Suprapubic skin (tissue), 4 donors: ENCODE measurements around the gene ZDHHC1. TPM values are rescaled to one million over a fixed set of nuclear protein-coding genes. Genes with fewer than 3 reads are reported as not detected.
A peak's percentile ranks its signal among the peaks of the same experiment; 100 is the strongest.

ENCODE experiments used
- DNase-seq, 2 donors: peaks; one replicate each; pipeline ENCODE4 v3.0.0-alpha.2; 2019; ENCODE audit warnings: low spot score in 2 of 2
- H3K27ac ChIP-seq: fragments of 200-600 bp; sonication (generic); one replicate; pipeline ENCODE4 v1.5.1; 2019
- H3K27me3 ChIP-seq: fragments of 200-600 bp; sonication (generic); one replicate; pipeline ENCODE4 v1.5.1; 2019
- H3K36me3 ChIP-seq: fragments of 200-600 bp; sonication (generic); one replicate; pipeline ENCODE4 v1.5.1; 2019
- H3K4me1 ChIP-seq: fragments of 200-600 bp; sonication (generic); one replicate; pipeline ENCODE4 v1.5.1; 2019
- H3K4me3 ChIP-seq: fragments of 200-600 bp; sonication (generic); one replicate; pipeline ENCODE4 v1.5.1; 2019; ENCODE audit warnings: mild to moderate bottlenecking
- H3K9me3 ChIP-seq: fragments of 200-600 bp; sonication (generic); one replicate; pipeline ENCODE4 v1.5.1; 2019
- EP300 ChIP-seq: sonication (generic); formaldehyde crosslinking; IDR thresholded peaks from one replicate; pipeline ENCODE4 v1.6.1; 2017; ENCODE audit warnings: antibody characterized with exemption
- POLR2A ChIP-seq, 2 donors: fragments of 450-650 bp; IDR thresholded peaks; one replicate each; pipeline ENCODE4 v1.6.1; 2017; ENCODE audit warnings: antibody characterized with exemption in 2 of 2, mild to moderate bottlenecking in 2 of 2, moderate library complexity in 2 of 2
- POLR2AphosphoS5 ChIP-seq, 3 donors: sonication (generic); formaldehyde crosslinking; IDR thresholded peaks; one replicate each; pipeline ENCODE4 v1.6.1; 2017; ENCODE audit warnings: antibody characterized with exemption in 3 of 3
- WGBS: methylation state at CpG from one replicate; pipeline ENCODE4 v1.1.5; 2018; 5-methylcytosine and 5-hydroxymethylcytosine counted together
- total RNA-seq, 4 donors: library from RNA; depleted of rRNA; stranded (reverse); fragments of >200 nt; gene quantifications; one replicate each; pipeline ENCODE4 v1.1.0, GENCODE V29; 2016
- TF ChIP-seq, protein P1 (sequence below), 2 donors: fragments of 200-600 bp in 1 of 2; fragments of 450-650 bp in 1 of 2; sonication (generic) in 1 of 2; IDR thresholded peaks; one replicate each; pipeline ENCODE4 v1.5.1; 2016 to 2019; ENCODE audit warnings: antibody characterized with exemption in 2 of 2, mild to moderate bottlenecking in 1 of 2, moderate library complexity in 1 of 2

Gene ZDHHC1, protein sequence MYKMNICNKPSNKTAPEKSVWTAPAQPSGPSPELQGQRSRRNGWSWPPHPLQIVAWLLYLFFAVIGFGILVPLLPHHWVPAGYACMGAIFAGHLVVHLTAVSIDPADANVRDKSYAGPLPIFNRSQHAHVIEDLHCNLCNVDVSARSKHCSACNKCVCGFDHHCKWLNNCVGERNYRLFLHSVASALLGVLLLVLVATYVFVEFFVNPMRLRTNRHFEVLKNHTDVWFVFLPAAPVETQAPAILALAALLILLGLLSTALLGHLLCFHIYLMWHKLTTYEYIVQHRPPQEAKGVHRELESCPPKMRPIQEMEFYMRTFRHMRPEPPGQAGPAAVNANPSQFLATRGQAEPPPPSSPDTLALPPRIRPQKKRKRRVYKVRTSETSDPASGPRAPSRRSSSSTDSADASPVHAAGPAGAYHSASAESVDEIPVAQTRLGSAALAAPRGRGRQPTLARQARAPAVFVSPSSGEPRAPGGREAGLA
- total RNA-seq, result 10 to 100 TPM; 14.0 to 31.0 (median 23.8) TPM

DNA sequence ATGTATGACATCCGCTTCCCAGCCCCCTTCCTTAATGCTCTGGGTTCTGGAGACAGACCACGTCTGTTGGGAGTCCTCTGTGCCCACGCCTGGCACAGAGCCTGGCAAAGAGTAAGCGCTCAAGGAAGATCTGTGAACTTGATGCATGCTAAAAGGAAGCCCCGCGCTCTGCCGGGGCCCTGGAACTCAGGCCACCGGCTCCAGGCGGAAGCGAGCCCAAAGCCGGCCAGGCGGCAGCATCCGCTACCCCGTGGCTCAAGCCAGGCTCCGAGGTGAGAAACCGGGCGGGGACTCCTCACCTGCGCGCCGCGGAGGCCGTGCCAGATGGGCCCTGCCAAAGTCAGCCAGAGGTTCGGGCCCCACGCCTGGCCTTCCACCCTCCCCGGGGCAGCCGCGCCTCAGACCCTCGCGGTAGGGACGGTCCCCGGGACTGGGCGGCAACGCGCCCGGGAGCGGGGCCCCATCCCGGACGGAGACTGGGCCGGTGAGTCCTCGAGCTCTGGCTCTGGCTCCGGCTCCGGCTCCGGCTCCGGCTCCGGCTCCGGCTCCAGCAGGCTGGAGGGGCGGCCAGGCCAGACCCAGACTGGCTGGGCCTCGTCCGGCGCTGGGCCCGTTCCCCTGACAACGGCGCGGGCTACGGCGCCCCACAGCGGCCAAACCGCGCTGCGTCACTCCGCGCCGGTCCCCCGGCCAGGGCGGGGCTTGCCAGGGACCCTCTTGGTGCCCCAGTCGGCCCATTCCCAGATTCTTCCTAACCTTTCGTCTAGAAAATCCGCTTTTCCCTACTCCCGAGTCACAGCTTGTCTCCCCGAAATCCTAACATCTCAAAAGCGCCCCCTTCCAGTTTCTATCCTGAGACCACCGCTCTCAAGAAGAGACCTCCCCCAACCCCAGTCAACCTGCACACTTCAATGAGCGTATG is at the start of gene ZDHHC1:
Gene ZDHHC1, minus strand, starts transcription at position 606 of the 922 bp plus-strand sequence. CDS start 8,702 bp downstream, outside the sequence.
- peak within 1 kb of the TSS; percentile 77 for H3K4me3 ChIP-seq
- H3K36me3 ChIP-seq, result no peaks in the 10 kb centered on the region
- TF ChIP-seq, protein P1, sequence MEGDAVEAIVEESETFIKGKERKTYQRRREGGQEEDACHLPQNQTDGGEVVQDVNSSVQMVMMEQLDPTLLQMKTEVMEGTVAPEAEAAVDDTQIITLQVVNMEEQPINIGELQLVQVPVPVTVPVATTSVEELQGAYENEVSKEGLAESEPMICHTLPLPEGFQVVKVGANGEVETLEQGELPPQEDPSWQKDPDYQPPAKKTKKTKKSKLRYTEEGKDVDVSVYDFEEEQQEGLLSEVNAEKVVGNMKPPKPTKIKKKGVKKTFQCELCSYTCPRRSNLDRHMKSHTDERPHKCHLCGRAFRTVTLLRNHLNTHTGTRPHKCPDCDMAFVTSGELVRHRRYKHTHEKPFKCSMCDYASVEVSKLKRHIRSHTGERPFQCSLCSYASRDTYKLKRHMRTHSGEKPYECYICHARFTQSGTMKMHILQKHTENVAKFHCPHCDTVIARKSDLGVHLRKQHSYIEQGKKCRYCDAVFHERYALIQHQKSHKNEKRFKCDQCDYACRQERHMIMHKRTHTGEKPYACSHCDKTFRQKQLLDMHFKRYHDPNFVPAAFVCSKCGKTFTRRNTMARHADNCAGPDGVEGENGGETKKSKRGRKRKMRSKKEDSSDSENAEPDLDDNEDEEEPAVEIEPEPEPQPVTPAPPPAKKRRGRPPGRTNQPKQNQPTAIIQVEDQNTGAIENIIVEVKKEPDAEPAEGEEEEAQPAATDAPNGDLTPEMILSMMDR (IDR thresholded peaks at IDR 0.05), result peak; percentile 10 to 46
- peak in 1 of 3 donors; percentile 85 for TF ChIP-seq POLR2AphosphoS5 (IDR thresholded peaks at IDR 0.05)
- TF ChIP-seq EP300, result no peak
- peak in 1 of 2 donors; percentile 45 for TF ChIP-seq POLR2A (IDR thresholded peaks at IDR 0.05)
- 1% methylated on average over 41 of the region's 73 CpGs for WGBS
- DNase-seq, result peak in 1 of 2 donors; percentile 79
- no peaks in the 10 kb centered on the region for H3K9me3 ChIP-seq
- peaks cover 41% of the 10 kb centered on the region for H3K4me1 ChIP-seq
- no peaks in the 10 kb centered on the region for H3K27me3 ChIP-seq
- H3K27ac ChIP-seq, result peak within 1 kb of the TSS; percentile 82

DNA sequence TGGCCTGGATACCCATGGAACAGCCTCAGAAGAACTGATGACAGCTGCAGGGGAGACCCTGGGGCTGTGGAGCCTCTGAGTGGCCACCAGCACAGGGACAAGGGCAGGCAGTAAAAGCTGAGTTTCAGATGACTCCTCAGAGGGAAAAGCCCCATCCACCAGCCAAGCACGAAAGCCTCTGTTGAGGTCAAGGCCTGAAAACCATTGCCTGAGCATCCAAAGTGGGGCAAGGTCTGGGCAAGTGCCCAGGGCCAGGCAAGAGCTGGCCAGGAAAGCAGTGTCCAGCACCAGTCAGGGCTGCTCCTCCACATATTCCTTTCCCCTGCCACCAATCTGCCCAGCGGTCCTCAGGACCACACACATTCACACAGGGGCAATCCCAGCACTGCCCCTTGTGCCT is 48.3 kb upstream of the ZDHHC1 start:
- TF ChIP-seq POLR2AphosphoS5 (IDR thresholded peaks at IDR 0.05) (no peak), EP300 (no peak), POLR2A (IDR thresholded peaks at IDR 0.05) (no peak)
- TF ChIP-seq, protein P1 (IDR thresholded peaks at IDR 0.05), result no peak
- no peak overlapping the region for H3K27ac ChIP-seq
- no peaks in the 10 kb centered on the region for H3K36me3 ChIP-seq
- 93% methylated on average over 2 of the region's 2 CpGs for WGBS
- no peaks in the 10 kb centered on the region for H3K27me3 ChIP-seq
- no peak overlapping the region for H3K4me3 ChIP-seq
- peaks cover 74% of the 10 kb centered on the region for H3K4me1 ChIP-seq
- no peaks in the 10 kb centered on the region for H3K9me3 ChIP-seq
- no peak for DNase-seq

GRCh38 chr16:67463691-67464090 is 47.4 kb upstream of the ZDHHC1 start:
- Histone ChIP-seq H3K27ac (no peak overlapping the region), H3K9me3 (no peaks in the 10 kb centered on the region), H3K4me3 (no peak overlapping the region), H3K36me3 (no peaks in the 10 kb centered on the region), H3K27me3 (no peaks in the 10 kb centered on the region), H3K4me1 (peaks cover 80% of the 10 kb centered on the region)
- TF ChIP-seq, protein P1 (IDR thresholded peaks at IDR 0.05), result no peak
- TF ChIP-seq POLR2A (IDR thresholded peaks at IDR 0.05) (no peak), POLR2AphosphoS5 (IDR thresholded peaks at IDR 0.05) (no peak), EP300 (no peak)
- DNase-seq, result no peak
- 88% methylated on average over 4 of the region's 4 CpGs for WGBS

DNA sequence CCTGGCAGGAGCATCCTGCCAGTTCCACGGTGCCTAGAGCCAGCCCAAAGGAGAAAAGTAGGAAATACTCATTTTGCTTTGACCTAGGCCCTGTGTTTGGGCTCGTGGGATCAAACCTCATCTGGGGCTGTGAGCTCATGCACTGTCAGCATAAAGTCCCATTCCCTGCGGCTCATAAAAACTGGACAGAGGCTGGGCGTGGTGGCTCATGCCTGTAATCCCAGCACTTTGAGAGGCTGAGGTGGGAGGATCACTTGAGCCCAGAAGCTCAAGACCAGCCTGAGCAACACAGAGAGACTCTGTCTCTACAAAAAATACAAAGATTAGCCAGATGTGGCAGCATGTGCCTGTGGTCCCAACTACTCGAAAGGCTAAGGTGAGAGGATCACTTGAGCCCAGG is 46.8 kb upstream of the ZDHHC1 start:
- H3K36me3 ChIP-seq, result no peaks in the 10 kb centered on the region
- TF ChIP-seq, protein P1 (IDR thresholded peaks at IDR 0.05), result no peak
- TF ChIP-seq POLR2AphosphoS5 (IDR thresholded peaks at IDR 0.05), result no peak
- no peaks in the 10 kb centered on the region for H3K9me3 ChIP-seq
- no peak for DNase-seq
- no peak overlapping the region for H3K4me3 ChIP-seq
- no peaks in the 10 kb centered on the region for H3K27me3 ChIP-seq
- H3K4me1 ChIP-seq, result peaks cover 80% of the 10 kb centered on the region
- WGBS, result 47% methylated on average over 5 of the region's 5 CpGs
- peak overlapping the region; percentile 85 for H3K27ac ChIP-seq
